GM12878 (cell line): Measurements from ENCODE around the gene TMEM132D. TPM values are rescaled to one million over a fixed set of nuclear protein-coding genes. Genes with fewer than 3 reads are reported as not detected.

Experiments used
- ATAC-seq: fragments of 200-7000 bp; cut with Tn5 transposase; 3 replicates; pipeline ENCODE4 v1.9.1; 2020; ENCODE audit warnings: mild to moderate bottlenecking, moderate library complexity
- BruUV-seq: library from RNA; stranded (reverse); fragments of 400-500 nt; replicated peaks from 2 replicates; lab custom pipeline; 2021; lab: Mats Ljungman, UMichigan
- CTCF ChIA-PET: fragments of 300-600 bp; sonication (Branson Sonifier 250); formaldehyde crosslinking; extraction: SDS; loops from one replicate; lab custom pipeline; 2021; ENCODE audit warnings: inconsistent platforms; lab: Yijun Ruan, JAX
- POLR2A ChIA-PET: fragments of 350-600 bp; formaldehyde crosslinking; extraction: SDS; loops from one replicate; lab custom pipeline; 2021; ENCODE audit warnings: inconsistent platforms; lab: Charles Lee
- RAD21 ChIA-PET: fragments of 300-600 bp; sonication (Branson Sonifier 250); formaldehyde crosslinking; loops from one replicate; lab custom pipeline; 2023; ENCODE audit warnings: antibody characterized with exemption; ENCODE audit not compliant: unreplicated experiment; lab: Charles Lee
- SMC1A ChIA-PET: fragments of 300-600 bp; sonication (Branson Sonifier 250); formaldehyde crosslinking; loops from one replicate; lab custom pipeline; 2023; ENCODE audit not compliant: unreplicated experiment, uncharacterized antibody; lab: Charles Lee
- DNase-seq: peaks from one replicate; pipeline ENCODE4 v3.0.0-alpha.2; 2011; ENCODE audit warnings: low read depth, low spot score
- FAIRE-seq: peaks from 3 replicates; lab custom pipeline; 2011; peaks lifted over from hg19 to GRCh38; lab: Jason Lieb, UNC
- H2AFZ ChIP-seq: 2 replicates; pipeline ENCODE4 v1.6.0; 2011; ENCODE audit warnings: low read depth, low read length, control low read depth; ENCODE audit not compliant: control insufficient read depth
- H3K27ac ChIP-seq: 2 replicates; pipeline ENCODE4 v1.5.1; 2011; ENCODE audit warnings: control low read depth; ENCODE audit not compliant: control insufficient read depth, insufficient read depth
- H3K27me3 ChIP-seq, 2 experiments: replicated peaks in 1 of 2; 2 replicates each; pipeline versions ENCODE4 v1.6.0 to v1.6.1; 2011; ENCODE audit warnings: low read length in 1 of 2; ENCODE audit not compliant: control insufficient read depth in 2 of 2, insufficient read depth in 2 of 2
- H3K36me3 ChIP-seq, 2 experiments: 2 replicates each; pipeline ENCODE4 v1.5.1; 2011; ENCODE audit warnings: low read length in 1 of 2; ENCODE audit not compliant: control insufficient read depth in 2 of 2, insufficient read depth in 2 of 2
- H3K4me1 ChIP-seq: 2 replicates; pipeline ENCODE4 v1.6.1; 2011; ENCODE audit warnings: mild to moderate bottlenecking, low read length, moderate library complexity, mixed read lengths; ENCODE audit not compliant: control insufficient read depth, insufficient read depth
- H3K4me2 ChIP-seq: 2 replicates; pipeline ENCODE4 v1.6.0; 2011; ENCODE audit warnings: control low read depth; ENCODE audit not compliant: control insufficient read depth, insufficient read depth
- H3K4me3 ChIP-seq: fragments of 200-600 bp; sonication (generic); 2 replicates; pipeline ENCODE4 v1.5.1; 2016
- H3K79me2 ChIP-seq: 2 replicates; pipeline ENCODE4 v1.6.0; 2011; ENCODE audit warnings: low read length; ENCODE audit not compliant: control insufficient read depth, insufficient read depth
- H3K9ac ChIP-seq: 2 replicates; pipeline ENCODE4 v1.8.0; 2011; ENCODE audit warnings: low read length, control low read depth, mixed read lengths; ENCODE audit not compliant: control insufficient read depth, insufficient read depth
- H3K9me3 ChIP-seq: replicated peaks from 3 replicates; pipeline ENCODE4 v1.5.1; 2011; ENCODE audit warnings: mild to moderate bottlenecking, low read length; ENCODE audit not compliant: control insufficient read depth, insufficient read depth
- H4K20me1 ChIP-seq: 2 replicates; pipeline ENCODE4 v1.6.0; 2011; ENCODE audit not compliant: control insufficient read depth, insufficient read depth
- ATF7 ChIP-seq: fragments of 450-650 bp; IDR thresholded peaks from 2 replicates; pipeline ENCODE4 v1.6.1; 2016; ENCODE audit warnings: low read depth, mild to moderate bottlenecking
- WGBS: methylation state at CpG from one replicate; pipeline ENCODE4 v1.1.6; 2016; ENCODE audit warnings: low lambda C conversion rate; ENCODE audit not compliant: insufficient replicate concordance, insufficient coverage; ENCODE audit errors: missing lambda C conversion rate; 5-methylcytosine and 5-hydroxymethylcytosine counted together
- in situ Hi-C: fragments of 300-500 bp; cut with MboI; formaldehyde crosslinking; loops from 9 replicates; pipeline ENCODE4 v1.14.3; 2018; ENCODE audit warnings: mixed read lengths
- intact Hi-C: fragments of 100-400 bp; cut with micrococcal nuclease; formaldehyde crosslinking; loops from one replicate; pipeline ENCODE4 v1.14.2; 2022; ENCODE audit not compliant: unreplicated experiment
- polyA plus RNA-seq, 11 experiments: library from polyadenylated mRNA; depleted of rRNA in 4 of 11; unstranded in 6 of 11; stranded (reverse) in 5 of 11; fragments of >200 nt; fragmentation: Nextera tagmentation in 4 of 11; fragmentation: Illumina TruSeq in 1 of 11; extraction: Ambion mirVana in 4 of 11; extraction: Trizol in 1 of 11; gene quantifications; 1 replicate in 1 of 11; 2 replicates in 10 of 11; pipeline versions ENCODE4 v1.2.1 to v1.2.3, GENCODE V29; 2011 to 2016; ENCODE audit warnings: inconsistent platforms in 2 of 11, missing spikeins in 2 of 11, low read depth in 1 of 11
- total RNA-seq, 4 experiments: library from RNA; depleted of rRNA in 3 of 4; stranded (reverse); fragments of >200 nt in 3 of 4; fragmentation: Illumina TruSeq in 1 of 4; extraction: Trizol in 1 of 4; gene quantifications; 2 replicates each; pipeline versions ENCODE4 v1.2.1 to v1.2.3, GENCODE V29; 2013 to 2021
- TF ChIP-seq, protein P1 (sequence below): fragments of 450-650 bp; IDR thresholded peaks from 2 replicates; pipeline ENCODE4 v1.6.1; 2017; ENCODE audit warnings: antibody characterized with exemption, mild to moderate bottlenecking, moderate library complexity
- TF ChIP-seq, protein P2 (sequence below), 3 experiments: IDR thresholded peaks in 2 of 3; conservative IDR thresholded peaks in 1 of 3; 2 replicates each; pipeline ENCODE4 v1.5.1; 2011; ENCODE audit warnings: low read depth in 3 of 3, low read length in 3 of 3, mild to moderate bottlenecking in 3 of 3, control low read depth in 2 of 3, moderate library complexity in 2 of 3, inconsistent platforms in 1 of 3, mixed read lengths in 1 of 3; ENCODE audit not compliant: control insufficient read depth in 2 of 3, insufficient read depth in 1 of 3; ENCODE audit errors: extremely low read depth in 1 of 3

Gene TMEM132D
- total and polyA plus RNA-seq, 10 of the 15 experiments (the other 5 are each of a cell fraction or from before 2014, with no cell fraction given): under 0.01 to 0.12 (median 0.02) TPM; not detected in 3

DNA sequence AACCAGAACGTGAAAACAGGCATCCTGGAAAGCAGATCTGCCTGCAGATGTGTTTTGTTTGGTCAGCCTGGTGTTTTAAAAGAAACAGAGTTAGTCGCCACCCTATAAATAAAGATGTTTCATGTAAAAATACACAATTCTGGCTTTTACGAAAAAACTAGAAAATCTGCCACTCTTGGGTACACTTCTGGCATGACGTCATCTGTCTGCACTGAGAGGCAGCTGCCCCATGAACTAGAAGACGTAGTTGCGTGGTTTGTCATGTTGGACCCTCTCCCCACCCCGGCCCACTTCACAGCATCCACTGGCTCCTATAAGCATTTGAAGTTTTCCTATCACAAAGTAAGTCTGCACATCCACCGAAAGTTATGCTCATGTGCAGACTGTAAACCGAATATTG lies 658.1 kb downstream of the TMEM132D start:
- Histone ChIP-seq H3K4me1 (no peaks in the 10 kb centered on the region), H3K4me3 (no peak overlapping the region), H3K27me3 (no peaks in the 10 kb centered on the region), H3K4me2 (no peak overlapping the region), H3K9me3 (no peaks in the 10 kb centered on the region), H3K9ac (no peak overlapping the region), H4K20me1 (no peaks in the 10 kb centered on the region), H3K36me3 (no peaks in the 10 kb centered on the region), H3K79me2 (no peaks in the 10 kb centered on the region), H3K27ac (no peak overlapping the region), H2AFZ (no peak overlapping the region)
- POLR2A ChIA-PET: no interaction called here
- in situ Hi-C loops (no loop called here), intact Hi-C loops (no loop called here)
- CTCF ChIA-PET: interaction anchor here (0.7 kb wide), 1 partner anchor 645 kb away, joined by 3 read pairs; no protein-coding TSS in a partner anchor
- SMC1A ChIA-PET: no interaction called here
- WGBS: 17% methylated on average over 9 of the region's 9 CpGs
- ATAC-seq (no peak), DNase-seq (no peak), FAIRE-seq (no peak)
- RAD21 ChIA-PET: no interaction called here
- no TSS peak for BruUV-seq
- TF ChIP-seq, protein P1, sequence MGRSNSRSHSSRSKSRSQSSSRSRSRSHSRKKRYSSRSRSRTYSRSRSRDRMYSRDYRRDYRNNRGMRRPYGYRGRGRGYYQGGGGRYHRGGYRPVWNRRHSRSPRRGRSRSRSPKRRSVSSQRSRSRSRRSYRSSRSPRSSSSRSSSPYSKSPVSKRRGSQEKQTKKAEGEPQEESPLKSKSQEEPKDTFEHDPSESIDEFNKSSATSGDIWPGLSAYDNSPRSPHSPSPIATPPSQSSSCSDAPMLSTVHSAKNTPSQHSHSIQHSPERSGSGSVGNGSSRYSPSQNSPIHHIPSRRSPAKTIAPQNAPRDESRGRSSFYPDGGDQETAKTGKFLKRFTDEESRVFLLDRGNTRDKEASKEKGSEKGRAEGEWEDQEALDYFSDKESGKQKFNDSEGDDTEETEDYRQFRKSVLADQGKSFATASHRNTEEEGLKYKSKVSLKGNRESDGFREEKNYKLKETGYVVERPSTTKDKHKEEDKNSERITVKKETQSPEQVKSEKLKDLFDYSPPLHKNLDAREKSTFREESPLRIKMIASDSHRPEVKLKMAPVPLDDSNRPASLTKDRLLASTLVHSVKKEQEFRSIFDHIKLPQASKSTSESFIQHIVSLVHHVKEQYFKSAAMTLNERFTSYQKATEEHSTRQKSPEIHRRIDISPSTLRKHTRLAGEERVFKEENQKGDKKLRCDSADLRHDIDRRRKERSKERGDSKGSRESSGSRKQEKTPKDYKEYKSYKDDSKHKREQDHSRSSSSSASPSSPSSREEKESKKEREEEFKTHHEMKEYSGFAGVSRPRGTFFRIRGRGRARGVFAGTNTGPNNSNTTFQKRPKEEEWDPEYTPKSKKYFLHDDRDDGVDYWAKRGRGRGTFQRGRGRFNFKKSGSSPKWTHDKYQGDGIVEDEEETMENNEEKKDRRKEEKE: no peak
- TF ChIP-seq ATF7: 0 out of 2 replicates have a peak, but pooled peaks have one; percentile 16
- TF ChIP-seq, protein P2, sequence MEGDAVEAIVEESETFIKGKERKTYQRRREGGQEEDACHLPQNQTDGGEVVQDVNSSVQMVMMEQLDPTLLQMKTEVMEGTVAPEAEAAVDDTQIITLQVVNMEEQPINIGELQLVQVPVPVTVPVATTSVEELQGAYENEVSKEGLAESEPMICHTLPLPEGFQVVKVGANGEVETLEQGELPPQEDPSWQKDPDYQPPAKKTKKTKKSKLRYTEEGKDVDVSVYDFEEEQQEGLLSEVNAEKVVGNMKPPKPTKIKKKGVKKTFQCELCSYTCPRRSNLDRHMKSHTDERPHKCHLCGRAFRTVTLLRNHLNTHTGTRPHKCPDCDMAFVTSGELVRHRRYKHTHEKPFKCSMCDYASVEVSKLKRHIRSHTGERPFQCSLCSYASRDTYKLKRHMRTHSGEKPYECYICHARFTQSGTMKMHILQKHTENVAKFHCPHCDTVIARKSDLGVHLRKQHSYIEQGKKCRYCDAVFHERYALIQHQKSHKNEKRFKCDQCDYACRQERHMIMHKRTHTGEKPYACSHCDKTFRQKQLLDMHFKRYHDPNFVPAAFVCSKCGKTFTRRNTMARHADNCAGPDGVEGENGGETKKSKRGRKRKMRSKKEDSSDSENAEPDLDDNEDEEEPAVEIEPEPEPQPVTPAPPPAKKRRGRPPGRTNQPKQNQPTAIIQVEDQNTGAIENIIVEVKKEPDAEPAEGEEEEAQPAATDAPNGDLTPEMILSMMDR (IDR thresholded peaks at IDR 0.05 in 2 of 3, conservative IDR thresholded peaks at IDR 0.05 in 1 of 3; ENCODE audit: control insufficient read depth in 2 of 3, extremely low read depth in 1 of 3, insufficient read depth in 1 of 3, low read depth in 3 of 3, low read length in 3 of 3): no peak
